ENCODE measurements around the gene PLCG1. TPM values are rescaled to one million over a fixed set of nuclear protein-coding genes. Genes with fewer than 3 reads are reported as not detected.

PLCG1 gene
- total and polyA plus RNA-seq, 2 experiments from 2014 or later: 27.4 to 206 TPM

- no peak overlapping the region for H3K4me3 Mint-ChIP-seq
- Histone ChIP-seq H4K20me1 (replicated peaks; ENCODE audit: insufficient read depth) (no peaks in the 10 kb centered on the region), H2AFZ (no peak overlapping the region), H3K79me2 (replicated peaks; ENCODE audit: insufficient read depth) (no peaks in the 10 kb centered on the region), H3K27me3 (ENCODE audit: insufficient read depth) (no peaks in the 10 kb centered on the region), H3K27ac (ENCODE audit: low read depth) (no peak overlapping the region), H3K4me3 (no peak overlapping the region), H3K36me3 (ENCODE audit: insufficient read depth) (no peaks in the 10 kb centered on the region), H3K4me1 (ENCODE audit: insufficient read depth) (no peaks in the 10 kb centered on the region), H3K9me2 (ENCODE audit: insufficient read depth) (0 out of 2 replicates have a peak, but pooled peaks cover 5% of the 10 kb centered on the region), H3F3A (replicated peaks; ENCODE audit: low read depth) (no peaks in the 10 kb centered on the region), H3K4me2 (no peak overlapping the region)
- no peaks in the 10 kb centered on the region for H3K36me3 Mint-ChIP-seq (ENCODE audit: low read depth)
- no peak overlapping the region for H3K27ac Mint-ChIP-seq
- H3K4me1 Mint-ChIP-seq: peaks cover 9% of the 10 kb centered on the region
- no peak for TF ChIP-seq STAT1 (IDR thresholded peaks at IDR 0.05; ENCODE audit: unreplicated experiment)
- DNase-seq (ENCODE audit: low spot score): no peak
- ATAC-seq: no peak
- no peaks in the 10 kb centered on the region for H3K9me3 Mint-ChIP-seq
- H3K27me3 Mint-ChIP-seq (ENCODE audit: insufficient read depth, low read depth, poor library complexity): peaks cover 2% of the 10 kb centered on the region
Measured at GRCh38 chr20:41196653-41197225, 59.4 kb downstream of the PLCG1 start.

GRCh38 chr20:41198443-41198842 lies 61.1 kb downstream of the PLCG1 start:
- Histone ChIP-seq H3K79me2 (replicated peaks; ENCODE audit: insufficient read depth) (no peaks in the 10 kb centered on the region), H3K4me3 (no peak overlapping the region), H3K9me2 (ENCODE audit: insufficient read depth) (0 out of 2 replicates have a peak, but pooled peaks cover 5% of the 10 kb centered on the region), H3K4me1 (ENCODE audit: insufficient read depth) (no peaks in the 10 kb centered on the region), H3K4me2 (no peak overlapping the region), H3F3A (replicated peaks; ENCODE audit: low read depth) (no peaks in the 10 kb centered on the region), H4K20me1 (replicated peaks; ENCODE audit: insufficient read depth) (no peaks in the 10 kb centered on the region), H3K27ac (ENCODE audit: low read depth) (no peak overlapping the region), H2AFZ (no peak overlapping the region), H3K36me3 (ENCODE audit: insufficient read depth) (no peaks in the 10 kb centered on the region), H3K27me3 (ENCODE audit: insufficient read depth) (no peaks in the 10 kb centered on the region)
- Mint-ChIP-seq H3K9me3 (no peaks in the 10 kb centered on the region), H3K27ac (no peak overlapping the region), H3K27me3 (ENCODE audit: insufficient read depth, low read depth, poor library complexity) (peaks cover 2% of the 10 kb centered on the region), H3K36me3 (ENCODE audit: low read depth) (no peaks in the 10 kb centered on the region), H3K4me3 (no peak overlapping the region), H3K4me1 (peaks cover 9% of the 10 kb centered on the region)
- no peak for ATAC-seq
- no peak for DNase-seq (ENCODE audit: low spot score)
- TF ChIP-seq ETS1 (IDR thresholded peaks at IDR 0.05) (no peak), CTCF (conservative IDR thresholded peaks at IDR 0.05; ENCODE audit: low read depth in 2 of 2) (no peak), EZH2phosphoT487 (IDR thresholded peaks at IDR 0.05; ENCODE audit: unreplicated experiment) (no peak), CREB1 (CRISPR knock-in tag; IDR thresholded peaks at IDR 0.05; ENCODE audit: low read depth) (no peak), STAT1 (IDR thresholded peaks at IDR 0.05; ENCODE audit: unreplicated experiment) (no peak), ZNF462 (CRISPR knock-in tag; IDR thresholded peaks at IDR 0.05) (no peak), ZNF114 (CRISPR knock-in tag; IDR thresholded peaks at IDR 0.05) (no peak), POLR2AphosphoS5 (IDR thresholded peaks at IDR 0.05; ENCODE audit: low read depth) (no peak), NANOG (IDR thresholded peaks at IDR 0.05; ENCODE audit: borderline replicate concordance) (no peak), ZNF331 (CRISPR knock-in tag; IDR thresholded peaks at IDR 0.05; ENCODE audit: low read depth) (no peak), EZH2 (IDR thresholded peaks at IDR 0.05; ENCODE audit: low read depth, unreplicated experiment) (no peak)

Measured in GM23338 (cell line).